Measurements from ENCODE around the gene SIX1.

SIX1 gene

DNA sequence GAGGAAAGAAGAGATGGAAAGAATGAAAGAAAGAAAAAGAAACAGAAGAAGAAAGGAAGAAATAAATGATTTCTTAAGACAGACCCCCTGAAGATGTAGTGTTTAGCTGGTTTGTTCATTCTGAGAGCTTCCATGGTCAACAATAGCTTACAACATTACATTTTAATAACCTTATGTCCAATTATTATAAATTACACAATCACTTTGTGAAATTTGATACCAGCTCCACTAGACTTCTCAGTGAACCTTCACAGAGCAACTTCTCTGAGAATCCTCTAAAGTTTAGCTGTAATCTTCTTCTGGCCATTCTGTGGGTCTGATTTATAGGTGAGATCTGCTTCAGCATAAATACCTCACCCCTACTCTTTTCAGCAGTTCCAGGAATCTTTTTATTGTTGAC is 27.9 kb downstream of the SIX1 start:
- no peak overlapping the region for H3K4me3 ChIP-seq (ENCODE audit: low read length)
- no peak for DNase-seq (ENCODE audit: low read depth)
- TF ChIP-seq, protein P1, sequence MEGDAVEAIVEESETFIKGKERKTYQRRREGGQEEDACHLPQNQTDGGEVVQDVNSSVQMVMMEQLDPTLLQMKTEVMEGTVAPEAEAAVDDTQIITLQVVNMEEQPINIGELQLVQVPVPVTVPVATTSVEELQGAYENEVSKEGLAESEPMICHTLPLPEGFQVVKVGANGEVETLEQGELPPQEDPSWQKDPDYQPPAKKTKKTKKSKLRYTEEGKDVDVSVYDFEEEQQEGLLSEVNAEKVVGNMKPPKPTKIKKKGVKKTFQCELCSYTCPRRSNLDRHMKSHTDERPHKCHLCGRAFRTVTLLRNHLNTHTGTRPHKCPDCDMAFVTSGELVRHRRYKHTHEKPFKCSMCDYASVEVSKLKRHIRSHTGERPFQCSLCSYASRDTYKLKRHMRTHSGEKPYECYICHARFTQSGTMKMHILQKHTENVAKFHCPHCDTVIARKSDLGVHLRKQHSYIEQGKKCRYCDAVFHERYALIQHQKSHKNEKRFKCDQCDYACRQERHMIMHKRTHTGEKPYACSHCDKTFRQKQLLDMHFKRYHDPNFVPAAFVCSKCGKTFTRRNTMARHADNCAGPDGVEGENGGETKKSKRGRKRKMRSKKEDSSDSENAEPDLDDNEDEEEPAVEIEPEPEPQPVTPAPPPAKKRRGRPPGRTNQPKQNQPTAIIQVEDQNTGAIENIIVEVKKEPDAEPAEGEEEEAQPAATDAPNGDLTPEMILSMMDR (IDR thresholded peaks at IDR 0.05; ENCODE audit: insufficient read depth, low read depth, low read length, missing control alignments) = no peak

DNA sequence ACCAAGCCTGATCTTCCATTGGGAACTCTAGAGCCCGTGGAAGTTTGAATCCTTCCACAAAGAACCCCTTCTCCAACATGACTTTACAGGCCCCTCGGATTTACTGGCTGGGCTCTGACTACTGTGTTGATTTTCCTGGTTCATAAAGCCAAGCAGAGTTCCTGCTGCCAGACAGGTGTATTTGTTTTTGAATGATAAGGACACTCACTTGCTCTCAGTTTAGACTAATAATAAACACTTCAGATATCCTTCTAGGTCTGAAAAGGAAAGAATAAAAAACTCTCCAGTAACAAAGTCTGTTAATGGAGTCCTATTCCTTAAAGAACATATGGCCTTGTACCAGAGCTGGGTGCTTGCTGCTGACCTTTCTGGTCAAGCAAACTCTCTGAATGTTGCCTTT is 31.0 kb downstream of the SIX1 start:
- no peak overlapping the region for H3K4me3 ChIP-seq (ENCODE audit: low read length)
- TF ChIP-seq, protein P1 (IDR thresholded peaks at IDR 0.05; ENCODE audit: insufficient read depth, low read depth, low read length, missing control alignments) = no peak
- no peak for DNase-seq (ENCODE audit: low read depth)

DNA sequence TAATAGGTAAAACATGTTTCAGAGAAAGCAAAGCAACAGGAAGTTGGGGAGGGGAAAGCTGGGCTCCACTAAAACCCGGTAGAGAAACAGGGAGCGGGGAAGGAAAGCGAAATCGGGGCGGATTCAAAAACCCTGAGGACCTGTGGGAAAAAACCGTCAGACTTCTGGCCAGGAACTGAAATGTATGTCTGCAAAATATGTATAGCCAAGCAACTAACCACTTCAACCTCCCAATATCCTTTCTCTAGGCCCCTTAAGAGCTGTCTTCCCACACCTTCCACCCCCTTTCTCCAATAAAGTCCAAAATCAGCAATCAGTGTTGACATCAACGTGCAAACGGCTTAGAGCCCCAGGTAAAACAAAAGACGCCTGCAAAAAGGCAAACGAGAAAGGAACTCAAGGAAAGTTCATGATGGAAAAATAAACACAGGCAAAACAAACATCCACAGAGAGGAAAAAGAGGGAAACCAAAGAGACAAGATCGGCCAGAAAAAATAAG is 32.8 kb downstream of the SIX1 start:
- H3K4me3 ChIP-seq (ENCODE audit: low read length) = no peak overlapping the region
- peak; percentile 5 for DNase-seq (ENCODE audit: low read depth)
- TF ChIP-seq, protein P1 (IDR thresholded peaks at IDR 0.05; ENCODE audit: insufficient read depth, low read depth, low read length, missing control alignments) = no peak

DNA sequence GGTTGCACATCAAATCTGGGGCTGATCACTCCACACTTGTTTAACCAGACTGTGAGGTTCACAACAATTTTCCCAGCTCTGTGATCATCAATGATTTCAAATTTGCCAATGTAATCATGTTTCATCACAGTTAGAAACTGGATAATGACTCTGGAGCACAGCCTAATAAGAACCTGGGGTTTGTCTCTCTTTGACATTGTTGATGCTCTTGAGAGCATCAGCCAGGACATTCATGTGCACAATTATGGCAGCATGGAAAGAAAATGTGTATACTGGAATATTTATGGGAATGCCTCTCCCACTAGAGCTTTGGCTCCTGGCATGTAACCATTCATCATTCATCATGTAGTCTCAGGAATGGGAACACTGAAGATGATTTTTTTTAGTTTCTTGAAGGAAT is 47.0 kb downstream of the SIX1 start:
- DNase-seq (ENCODE audit: low read depth) = no peak
- no peak overlapping the region for H3K4me3 ChIP-seq (ENCODE audit: low read length)
- TF ChIP-seq, protein P1 (IDR thresholded peaks at IDR 0.05; ENCODE audit: insufficient read depth, low read depth, low read length, missing control alignments) = no peak

DNA sequence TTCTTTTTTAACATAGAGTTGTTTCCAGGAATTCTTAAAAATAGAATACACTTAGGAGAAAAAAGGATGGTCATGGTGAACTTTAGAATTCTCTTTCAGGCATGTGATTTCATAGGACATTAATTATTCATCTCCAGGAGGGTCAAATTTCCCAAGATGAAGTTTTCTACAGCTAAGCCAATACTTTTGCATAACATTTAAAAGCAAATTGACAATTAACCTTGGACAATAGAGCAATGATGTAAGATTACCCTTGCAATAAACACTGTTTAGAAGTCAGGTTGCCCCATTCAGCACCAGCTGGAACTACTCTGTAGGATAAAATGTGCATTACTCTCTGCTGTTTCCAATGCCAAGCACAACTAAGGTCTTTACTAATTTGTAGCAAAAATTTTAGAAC is 49.5 kb downstream of the SIX1 start:
- DNase-seq (ENCODE audit: low read depth) = no peak
- TF ChIP-seq, protein P1 (IDR thresholded peaks at IDR 0.05; ENCODE audit: insufficient read depth, low read depth, low read length, missing control alignments) = no peak
- H3K4me3 ChIP-seq (ENCODE audit: low read length) = no peak overlapping the region

DNA sequence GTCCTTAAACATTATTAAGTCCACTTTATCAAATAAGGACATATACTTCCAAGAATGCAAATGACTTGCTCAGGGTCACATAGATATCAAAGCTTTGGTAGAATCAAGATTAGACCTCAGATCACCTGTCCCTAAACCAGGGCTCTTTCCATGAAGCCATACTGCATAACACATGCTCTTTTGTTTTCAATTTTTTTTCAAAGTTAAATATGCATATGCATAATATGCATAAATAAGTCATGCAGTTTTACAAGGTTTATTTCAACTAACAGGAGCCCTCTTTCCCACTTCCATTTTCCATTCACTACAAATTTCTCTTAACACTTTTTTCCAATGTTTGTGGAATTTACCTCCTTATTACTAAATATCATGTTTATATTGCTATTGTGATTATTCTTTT is 53.1 kb downstream of the SIX1 start:
- TF ChIP-seq, protein P1 (IDR thresholded peaks at IDR 0.05; ENCODE audit: insufficient read depth, low read depth, low read length, missing control alignments) = no peak
- DNase-seq (ENCODE audit: low read depth) = no peak

DNA sequence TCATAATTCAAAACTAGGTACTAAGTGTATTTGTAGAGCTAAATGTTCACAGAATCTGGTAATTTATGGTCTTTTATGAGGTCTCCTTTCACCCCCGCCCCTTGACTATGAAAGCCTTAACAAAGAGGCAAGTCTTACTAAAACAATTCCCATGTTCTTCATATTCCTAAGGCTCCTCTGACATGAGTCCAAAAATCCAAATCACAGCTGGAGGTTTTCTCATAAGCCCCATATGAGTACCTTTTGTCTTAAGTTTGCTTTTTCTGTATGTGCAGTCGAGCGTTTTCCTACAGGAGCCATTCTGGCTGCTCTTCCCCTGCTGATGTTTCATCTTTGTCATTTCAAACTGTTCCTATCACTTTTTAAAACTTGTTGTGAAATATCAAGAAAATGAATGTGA is 55.2 kb downstream of the SIX1 start:
- DNase-seq (ENCODE audit: low read depth) = no peak

More for the DNA sequence above, 53.1 kb downstream of the SIX1 start:
- no peak overlapping the region for H3K4me3 ChIP-seq (ENCODE audit: low read length)

More for the DNA sequence above, 55.2 kb downstream of the SIX1 start:
- H3K4me3 ChIP-seq (ENCODE audit: low read length) = no peak overlapping the region
- TF ChIP-seq, protein P1 (IDR thresholded peaks at IDR 0.05; ENCODE audit: insufficient read depth, low read depth, low read length, missing control alignments) = no peak

Data from epithelial cell of esophagus (primary cell).